Heart right ventricle (tissue), 16 donors: Measurements from ENCODE around the gene DCUN1D3. TPM values are rescaled to one million over a fixed set of nuclear protein-coding genes. Genes with fewer than 3 reads are reported as not detected.

Experiments used
- ATAC-seq, 8 donors: fragments of 200-7000 bp; cut with Tn5 transposase; one replicate each; pipeline ENCODE4 v1.9.1; 2020; ENCODE audit warnings: mild to moderate bottlenecking in 8 of 8, moderate library complexity in 8 of 8, moderate number of reproducible peaks in 1 of 8
- DNase-seq, 2 donors: peaks; one replicate each; pipeline ENCODE4 v3.0.0-alpha.2; 2020
- H3K27ac ChIP-seq, 10 donors: fragments of 200-600 bp; sonication (generic) in 2 of 10; one replicate each; pipeline versions ENCODE4 v1.5.0 to v1.8.0; 2020 to 2022; ENCODE audit warnings: mild to moderate bottlenecking in 3 of 10
- H3K27me3 ChIP-seq, 7 donors: fragments of 200-600 bp; one replicate each; pipeline ENCODE4 v1.8.0; 2021 to 2022; ENCODE audit warnings: mild to moderate bottlenecking in 2 of 7
- H3K36me3 ChIP-seq, 9 donors: fragments of 200-600 bp; sonication (generic) in 1 of 9; one replicate each; pipeline versions ENCODE4 v1.5.0 to v1.8.0; 2020 to 2022; ENCODE audit warnings: mild to moderate bottlenecking in 2 of 9
- H3K4me1 ChIP-seq, 9 donors: fragments of 200-600 bp; sonication (generic) in 1 of 9; one replicate each; pipeline versions ENCODE4 v1.5.0 to v1.8.0; 2020 to 2022; ENCODE audit warnings: mild to moderate bottlenecking in 4 of 9
- H3K4me3 ChIP-seq, 10 donors: fragments of 200-600 bp; sonication (generic) in 2 of 10; one replicate each; pipeline versions ENCODE4 v1.5.0 to v1.8.0; 2020 to 2022; ENCODE audit warnings: mild to moderate bottlenecking in 7 of 10, moderate library complexity in 2 of 10
- H3K9me3 ChIP-seq, 11 donors: fragments of 200-600 bp in 10 of 11; sonication (generic) in 2 of 11; one replicate each; pipeline versions ENCODE4 v1.5.0 to v1.8.0; 2013 to 2022; ENCODE audit warnings: mild to moderate bottlenecking in 2 of 11, control low read depth in 1 of 11, moderate library complexity in 1 of 11
- CTCF ChIP-seq, 9 donors: fragments of 200-600 bp; sonication (generic) in 2 of 9; IDR thresholded peaks; one replicate each; pipeline versions ENCODE4 v1.5.0 to v1.8.0; 2021 to 2022; ENCODE audit warnings: antibody characterized with exemption in 9 of 9, mild to moderate bottlenecking in 5 of 9, moderate library complexity in 1 of 9
- WGBS, 2 donors: extraction: QIAGEN DNeasy Blood & Tissue Kit; methylation state at CpG; one replicate each; pipeline ENCODE4 v1.1.7; 2013; ENCODE audit warnings: inconsistent platforms in 1 of 2; 5-methylcytosine and 5-hydroxymethylcytosine counted together
- intact Hi-C, 10 donors: fragments of 100-400 bp; cut with DNase I; formaldehyde crosslinking; loops; one replicate each; pipeline versions ENCODE4 v1.11.1 to v1.14.2; 2022
- polyA plus RNA-seq, 2 donors: library from polyadenylated mRNA; stranded (reverse); fragments of 200-250 nt; gene quantifications; one replicate each; pipeline ENCODE4 v1.2.3, GENCODE V29; 2013
- total RNA-seq, 10 donors: library from RNA; stranded (reverse); fragmentation: NEBNext Ultra II Directional in 3 of 10; extraction: Animal tissue kit (Norgen Biotek cat#: 25700) in 3 of 10; gene quantifications; one replicate each; pipeline versions ENCODE4 v1.2.1 to v1.2.4, GENCODE V29; 2021 to 2023
- donor health status: Arrhythmogenic right ventricular cardiomyopathy.
- donor health status: ischemic (EF 13 %, LVEDD 7.1; RV severe dilation, severe dysfunction).
- donor health status: healthy with polysubstance abuse.
- donor health status: DM: no; HTN: yes; CAD: no.
- donor health status: DM: no; HTN: no; CAD: no.
- donor health status: ischemic (EF 25% LVEDD 6.9; RV normal size, moderate dysfunction).
- donor health status: ischemic (EF 25% LVEDD 5.7; RV mildly dilated, moderate dysfunction).
- donor health status: healthy.
- donor health status: DM: yes; HTN: yes; CAD: no.
- donor health status: Ischemic cardiomyopathy.
- donor health status: ischemic (EF 35%, LVEDD 5.7; RV mildly dilated, moderate dysfunction).
- donor health status: nonischemic (EF 11% LVEDD 7.7; RV severe dilation, severe dysfunction).
- donor health status: DM: yes; HTN: yes; CAD: no.
- donor health status: PGD.
- donor health status: ischemic (EF 29% LVEDD 5.4; RV normal size, mild dysfunction).
- donor health status: nonischemic (EF 23%, LVEDD 6.1; RV moderate dilation, normal function).

The DCUN1D3 gene
- total and polyA plus RNA-seq, 12 donors, result 3.4 to 32.6 (median 9.4) TPM

DNA sequence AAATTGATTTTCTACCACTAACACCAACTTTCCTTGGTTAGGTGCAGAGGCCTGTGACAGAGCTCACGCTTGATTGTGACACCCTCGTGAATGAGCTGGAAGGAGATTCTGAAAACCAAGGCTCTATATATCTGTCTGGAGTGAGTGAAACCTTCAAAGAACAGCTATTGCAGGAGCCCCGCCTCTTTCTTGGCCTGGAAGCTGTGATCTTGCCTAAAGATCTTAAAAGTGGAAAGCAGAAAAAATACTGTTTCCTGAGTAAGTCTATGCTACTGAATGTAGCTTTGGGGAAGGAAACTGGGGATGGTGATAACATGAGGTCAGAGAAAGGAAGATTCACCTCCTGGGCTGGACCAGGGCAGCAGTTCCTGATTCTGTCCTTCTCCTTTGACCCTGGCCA, 55.6 kb downstream of the DCUN1D3 start:
- DNase-seq, result no peak
- WGBS, 2 donors, result 70 to 72% methylated on average over 3 of the region's 3 CpGs
- ATAC-seq, result peak in 1 of 8 donors; percentile 10
- Histone ChIP-seq H3K4me1 (peaks cover 0 to 26% (median 9%) of the 10 kb centered on the region in 9 donors), H3K4me3 (no peak overlapping the region), H3K27ac (peak overlapping the region in 1 of 10 donors; percentile 28), H3K27me3 (no peaks in the 10 kb centered on the region), H3K9me3 (no peaks in the 10 kb centered on the region), H3K36me3 (peaks cover 0 to 45% (median 0%) of the 10 kb centered on the region in 9 donors)
- intact Hi-C loops, result loop anchor here in 1 of 10 donors (10.0 kb wide), 1 partner anchor 160 kb away; no protein-coding TSS in a partner anchor
- TF ChIP-seq CTCF (IDR thresholded peaks at IDR 0.05), result no peak

DNA sequence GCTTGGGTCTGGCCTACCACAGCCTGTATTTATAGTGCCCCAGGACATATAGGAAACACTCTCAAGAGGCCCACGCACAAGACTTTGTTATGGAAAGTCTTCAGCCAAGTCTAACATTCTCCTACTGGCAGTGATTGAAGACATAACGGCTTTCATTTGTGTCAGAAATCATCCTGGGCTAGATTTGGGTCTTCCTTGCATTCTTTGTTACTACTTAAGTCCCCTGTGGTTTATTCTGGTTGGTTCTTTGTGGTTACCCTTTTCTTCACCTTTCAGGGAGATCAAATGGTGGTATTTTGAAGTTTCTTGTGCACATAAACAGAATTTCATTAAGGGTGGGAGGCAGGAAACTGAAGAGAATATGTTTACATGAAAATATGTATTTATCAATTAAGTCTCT, 56.1 kb downstream of the DCUN1D3 start:
- no peaks in the 10 kb centered on the region for H3K27me3 ChIP-seq
- WGBS, 2 donors, result 89 to 90% methylated on average over 2 of the region's 2 CpGs
- peaks cover 0 to 25% (median 7%) of the 10 kb centered on the region in 9 donors for H3K4me1 ChIP-seq
- H3K9me3 ChIP-seq, result no peaks in the 10 kb centered on the region
- DNase-seq, result no peak
- H3K27ac ChIP-seq, result peak overlapping the region in 1 of 10 donors; percentile 28
- no peak overlapping the region for H3K4me3 ChIP-seq
- peaks cover 0 to 43% (median 0%) of the 10 kb centered on the region in 9 donors for H3K36me3 ChIP-seq
- no peak for TF ChIP-seq CTCF (IDR thresholded peaks at IDR 0.05)
- ATAC-seq, result no peak
- intact Hi-C loops, result loop anchor here in 1 of 10 donors (10.0 kb wide), 1 partner anchor 161 kb away; no protein-coding TSS in a partner anchor

GRCh38 chr16:20839504-20839903, 60.7 kb downstream of the DCUN1D3 start:
- WGBS, 2 donors, result 94 to 96% methylated on average over 2 of the region's 2 CpGs
- H3K9me3 ChIP-seq, result peaks cover 0 to 17% (median 0%) of the 10 kb centered on the region in 11 donors
- H3K36me3 ChIP-seq, result peaks cover 0 to 69% (median 0%) of the 10 kb centered on the region in 9 donors
- no peak for TF ChIP-seq CTCF (IDR thresholded peaks at IDR 0.05)
- H3K4me3 ChIP-seq, result no peak overlapping the region
- intact Hi-C loops, result no loop called here
- H3K27me3 ChIP-seq, result no peaks in the 10 kb centered on the region
- no peak for DNase-seq
- H3K27ac ChIP-seq, result no peak overlapping the region
- ATAC-seq, result no peak
- peaks cover 0 to 9% (median 2%) of the 10 kb centered on the region in 9 donors for H3K4me1 ChIP-seq

DNA sequence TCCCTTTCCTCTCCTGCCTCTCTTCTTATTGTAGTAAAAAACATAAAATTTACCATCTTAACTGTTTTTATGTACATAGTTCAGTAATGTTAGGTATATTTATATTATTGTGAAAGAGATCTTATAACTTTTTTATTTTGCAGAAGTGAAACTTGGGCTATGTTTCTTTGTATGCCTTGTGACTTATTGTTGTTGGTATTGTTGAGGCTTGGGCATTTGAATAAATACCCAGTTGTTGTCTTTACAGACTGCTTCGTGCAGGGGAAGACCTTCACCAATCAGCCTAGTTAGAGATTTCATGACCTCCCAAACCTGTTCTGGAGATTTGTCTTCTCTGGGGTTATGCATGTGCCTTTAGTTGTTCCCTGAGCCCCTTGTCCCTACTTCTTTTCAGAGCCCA, 61.9 kb downstream of the DCUN1D3 start:
- Histone ChIP-seq H3K27ac (no peak overlapping the region), H3K4me3 (no peak overlapping the region), H3K36me3 (peaks cover 0 to 72% (median 0%) of the 10 kb centered on the region in 9 donors), H3K27me3 (no peaks in the 10 kb centered on the region), H3K4me1 (peaks cover 0 to 4% (median 0%) of the 10 kb centered on the region in 9 donors), H3K9me3 (peaks cover 0 to 19% (median 0%) of the 10 kb centered on the region in 11 donors)
- intact Hi-C loops, result no loop called here
- no peak for ATAC-seq
- TF ChIP-seq CTCF (IDR thresholded peaks at IDR 0.05), result no peak
- 85 to 86% methylated on average over 1 of the region's 1 CpG for WGBS, 2 donors
- DNase-seq, result no peak
